Testis (tissue), 2 donors: ENCODE measurements around the gene C12orf75.

ENCODE experiments used
- CTCF ChIP-seq, 3 experiments: fragments of 450-650 bp in 2 of 3; fragments of 200-600 bp in 1 of 3; sonication (generic) in 1 of 3; IDR thresholded peaks; one replicate each; pipeline ENCODE4 v1.5.1; 2016 to 2019; ENCODE audit warnings: antibody characterized with exemption in 3 of 3, mild to moderate bottlenecking in 2 of 3, moderate library complexity in 1 of 3
- POLR2A ChIP-seq: fragments of 450-650 bp; IDR thresholded peaks from one replicate; pipeline ENCODE4 v1.6.1; 2017; ENCODE audit warnings: antibody characterized with exemption, mild to moderate bottlenecking, moderate library complexity

GRCh38 chr12:105347499-105347898 lies 17.0 kb downstream of the C12orf75 start:
- no peak for TF ChIP-seq CTCF (IDR thresholded peaks at IDR 0.05)
- no peak for TF ChIP-seq POLR2A
